ENCODE results near the gene DBI. TPM values are rescaled to one million over a fixed set of nuclear protein-coding genes. Genes with fewer than 3 reads are reported as not detected.
"Not testable (repeated sequence)": the region's sequence is repeated elsewhere in the genome, so short reads cannot be mapped to it uniquely, and the experiment has no call there.

DBI gene
- polyA plus RNA-seq, 2 of the 4 experiments (the other 2 are of a cell fraction): 339 to 823 TPM

DNA sequence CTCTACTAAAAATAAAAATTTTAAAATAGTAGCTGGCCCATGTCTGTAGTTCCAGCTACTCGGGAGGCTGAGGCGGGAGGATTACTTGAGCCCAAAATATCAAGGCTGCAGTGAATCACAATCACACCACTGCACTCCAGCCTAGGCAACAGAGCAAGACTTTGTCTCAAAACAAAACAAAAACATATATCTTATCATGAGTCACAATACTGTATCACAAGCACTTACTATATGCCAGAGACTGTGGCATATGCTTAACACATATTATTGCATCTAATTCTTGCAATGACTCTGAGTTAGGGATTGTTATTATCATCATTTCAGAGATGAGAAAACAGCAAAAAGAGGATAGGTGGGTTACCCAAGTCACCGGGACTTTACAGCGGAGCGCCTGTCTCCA, 35.3 kb downstream of the DBI start (continued):
- TF ChIP-seq HOXB13 (CRISPR knock-in tag; IDR thresholded peaks at IDR 0.05; ENCODE audit: low read depth): no peak
- no peak for TF ChIP-seq ZNF302 (CRISPR knock-in tag; IDR thresholded peaks at IDR 0.05)
- TF ChIP-seq, protein P1, sequence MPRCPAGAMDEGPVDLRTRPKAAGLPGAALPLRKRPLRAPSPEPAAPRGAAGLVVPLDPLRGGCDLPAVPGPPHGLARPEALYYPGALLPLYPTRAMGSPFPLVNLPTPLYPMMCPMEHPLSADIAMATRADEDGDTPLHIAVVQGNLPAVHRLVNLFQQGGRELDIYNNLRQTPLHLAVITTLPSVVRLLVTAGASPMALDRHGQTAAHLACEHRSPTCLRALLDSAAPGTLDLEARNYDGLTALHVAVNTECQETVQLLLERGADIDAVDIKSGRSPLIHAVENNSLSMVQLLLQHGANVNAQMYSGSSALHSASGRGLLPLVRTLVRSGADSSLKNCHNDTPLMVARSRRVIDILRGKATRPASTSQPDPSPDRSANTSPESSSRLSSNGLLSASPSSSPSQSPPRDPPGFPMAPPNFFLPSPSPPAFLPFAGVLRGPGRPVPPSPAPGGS (IDR thresholded peaks at IDR 0.05): no peak
- TF ChIP-seq JUN (IDR thresholded peaks at IDR 0.05): no peak

DNA sequence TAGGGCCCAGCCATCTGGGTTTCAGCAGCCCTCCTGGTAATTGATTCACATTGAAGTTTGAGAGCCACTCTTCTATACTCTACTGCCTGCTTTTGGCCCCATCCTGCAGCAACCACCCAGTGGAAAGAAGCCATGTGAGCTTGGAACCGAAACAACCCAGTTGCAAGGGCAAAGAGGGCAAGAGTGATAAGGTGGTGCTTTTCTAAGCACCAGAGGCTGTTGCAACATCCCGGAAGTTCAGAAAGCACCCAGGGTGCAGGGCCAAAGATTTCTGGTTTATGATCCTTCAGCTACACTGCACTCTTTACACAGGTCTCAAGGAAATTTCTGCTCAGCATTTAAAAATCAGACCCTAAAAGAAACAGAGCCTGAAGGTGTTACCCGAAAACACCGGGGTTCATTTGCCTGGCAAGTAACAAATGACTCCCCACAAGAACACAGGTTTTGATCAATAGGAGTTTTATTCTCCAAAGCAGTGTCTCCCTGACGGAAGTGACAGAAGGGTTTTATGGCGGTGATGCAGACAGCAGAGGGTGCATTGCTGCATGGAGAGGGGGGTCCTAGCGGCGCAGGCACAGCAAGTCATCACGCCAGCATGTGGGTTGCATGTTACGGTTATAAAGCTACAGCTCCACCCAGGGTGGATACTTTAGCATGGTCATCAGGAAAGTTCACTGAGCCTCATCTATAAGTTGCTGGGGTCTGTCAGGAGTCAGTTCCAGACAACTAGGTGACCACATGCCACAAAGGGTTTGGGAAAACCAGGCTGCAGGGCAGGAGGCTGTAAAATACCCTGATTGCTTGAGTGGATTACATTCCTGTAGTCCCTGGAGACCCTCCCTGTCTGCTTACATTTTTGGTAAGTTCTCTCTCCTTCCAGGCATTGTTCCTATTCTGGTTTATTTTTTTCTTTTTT, 36.1 kb downstream of the DBI start:
- TF ChIP-seq CEBPB (IDR thresholded peaks at IDR 0.05): peak; percentile 21 to 37; a peak in 1 of 4 replicates
- no peak for TF ChIP-seq MYC (IDR thresholded peaks at IDR 0.05; ENCODE audit: borderline replicate concordance, low read length)
- no peak for TF ChIP-seq ESRRA (IDR thresholded peaks at IDR 0.05; ENCODE audit: borderline replicate concordance, low read length)
- Histone ChIP-seq H3K4me2 (peak overlapping the region; percentile 17; the same call in 1 of the 3 replicates), H3K4me1 (no peaks in the 10 kb centered on the region), H3K9me3 (no peaks in the 10 kb centered on the region), H3K27ac (no peak overlapping the region), H3K4me3 (no peak overlapping the region)
- ATAC-seq (no peak; a peak in 1 of 6 replicates), DNase-seq (ENCODE audit: low read depth in 1 of 2, low spot score in 1 of 2) (no peak), FAIRE-seq (no peak)
- ChIA-PET POLR2A (no interaction called here), CTCF (interaction anchor here (16.0 kb wide), 1 partner anchor 72 kb away, joined by 255 read pairs; no protein-coding TSS in a partner anchor)
- WGBS (ENCODE audit: missing lambda C conversion rate): 64% methylated on average over 10 of the region's 10 CpGs

DNA sequence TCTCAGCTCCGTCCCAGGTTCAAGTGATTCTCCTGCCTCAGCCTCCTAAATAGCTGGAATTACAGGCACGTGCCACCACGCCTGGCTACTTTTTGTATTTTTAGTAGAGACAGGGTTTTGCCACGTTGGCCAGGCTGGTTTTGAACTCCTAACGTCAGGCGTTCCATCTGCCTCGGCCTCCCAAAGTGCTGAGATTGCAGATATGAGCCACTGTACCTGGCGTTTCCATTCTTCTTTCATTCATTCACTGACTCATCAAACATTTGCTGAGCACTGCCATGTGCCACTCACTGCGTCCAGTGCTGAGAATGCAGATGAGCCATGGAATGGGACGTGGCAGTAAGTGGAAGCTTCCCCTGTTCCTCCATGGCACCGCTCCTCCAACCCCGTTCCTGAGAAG, 36.8 kb downstream of the DBI start:
- TF ChIP-seq MAFK (IDR thresholded peaks at IDR 0.05; ENCODE audit: partially characterized antibody): peak; percentile 74
- POLR2A ChIA-PET; DNase-seq (ENCODE audit: low read depth in 1 of 2, low spot score in 1 of 2); ATAC-seq; FAIRE-seq; H3K9me3 ChIP-seq; H3K4me2 ChIP-seq; H3K27ac ChIP-seq; H3K4me1 ChIP-seq; H3K4me3 ChIP-seq: not testable (repeated sequence)
- 61% methylated on average over 12 of the region's 12 CpGs for WGBS (ENCODE audit: missing lambda C conversion rate)
- CTCF ChIA-PET: interaction anchor here (16.0 kb wide), 1 partner anchor 71 kb away, joined by 255 read pairs; no protein-coding TSS in a partner anchor

DNA sequence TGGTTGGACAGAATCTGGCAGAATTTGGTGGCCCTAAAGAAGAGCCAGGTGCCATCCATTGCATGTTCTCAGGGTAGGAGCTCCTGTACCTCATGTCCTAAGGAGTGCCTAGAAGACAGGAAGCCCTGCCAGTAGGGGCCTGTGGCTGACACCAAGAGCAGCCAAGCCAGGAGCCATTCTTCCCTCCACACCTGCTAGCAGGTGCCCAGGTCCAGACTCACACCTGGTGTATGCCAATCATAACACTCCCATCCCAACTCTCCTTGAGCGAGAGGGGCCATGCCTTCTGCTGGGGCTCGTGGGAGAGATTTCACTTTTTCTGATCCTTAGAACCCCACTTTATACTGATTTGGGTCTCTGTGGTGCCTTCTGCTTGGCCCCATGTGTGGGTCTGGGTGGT, 38.4 kb downstream of the DBI start:
- no peak for ATAC-seq
- no peak overlapping the region for H3K4me3 ChIP-seq
- no peaks in the 10 kb centered on the region for H3K9me3 ChIP-seq
- no peak overlapping the region for H3K4me2 ChIP-seq
- WGBS (ENCODE audit: missing lambda C conversion rate): 48% methylated on average over 2 of the region's 2 CpGs
- no peak for TF ChIP-seq EHF (CRISPR knock-in tag; IDR thresholded peaks at IDR 0.05)
- TF ChIP-seq, protein P2, sequence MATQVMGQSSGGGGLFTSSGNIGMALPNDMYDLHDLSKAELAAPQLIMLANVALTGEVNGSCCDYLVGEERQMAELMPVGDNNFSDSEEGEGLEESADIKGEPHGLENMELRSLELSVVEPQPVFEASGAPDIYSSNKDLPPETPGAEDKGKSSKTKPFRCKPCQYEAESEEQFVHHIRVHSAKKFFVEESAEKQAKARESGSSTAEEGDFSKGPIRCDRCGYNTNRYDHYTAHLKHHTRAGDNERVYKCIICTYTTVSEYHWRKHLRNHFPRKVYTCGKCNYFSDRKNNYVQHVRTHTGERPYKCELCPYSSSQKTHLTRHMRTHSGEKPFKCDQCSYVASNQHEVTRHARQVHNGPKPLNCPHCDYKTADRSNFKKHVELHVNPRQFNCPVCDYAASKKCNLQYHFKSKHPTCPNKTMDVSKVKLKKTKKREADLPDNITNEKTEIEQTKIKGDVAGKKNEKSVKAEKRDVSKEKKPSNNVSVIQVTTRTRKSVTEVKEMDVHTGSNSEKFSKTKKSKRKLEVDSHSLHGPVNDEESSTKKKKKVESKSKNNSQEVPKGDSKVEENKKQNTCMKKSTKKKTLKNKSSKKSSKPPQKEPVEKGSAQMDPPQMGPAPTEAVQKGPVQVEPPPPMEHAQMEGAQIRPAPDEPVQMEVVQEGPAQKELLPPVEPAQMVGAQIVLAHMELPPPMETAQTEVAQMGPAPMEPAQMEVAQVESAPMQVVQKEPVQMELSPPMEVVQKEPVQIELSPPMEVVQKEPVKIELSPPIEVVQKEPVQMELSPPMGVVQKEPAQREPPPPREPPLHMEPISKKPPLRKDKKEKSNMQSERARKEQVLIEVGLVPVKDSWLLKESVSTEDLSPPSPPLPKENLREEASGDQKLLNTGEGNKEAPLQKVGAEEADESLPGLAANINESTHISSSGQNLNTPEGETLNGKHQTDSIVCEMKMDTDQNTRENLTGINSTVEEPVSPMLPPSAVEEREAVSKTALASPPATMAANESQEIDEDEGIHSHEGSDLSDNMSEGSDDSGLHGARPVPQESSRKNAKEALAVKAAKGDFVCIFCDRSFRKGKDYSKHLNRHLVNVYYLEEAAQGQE (IDR thresholded peaks at IDR 0.05): no peak
- TF ChIP-seq MAFK (IDR thresholded peaks at IDR 0.05; ENCODE audit: partially characterized antibody): no peak
- TF ChIP-seq NFE2L2 (conservative IDR thresholded peaks at IDR 0.05; ENCODE audit: low read length): no peak
- no peak for TF ChIP-seq MAZ (IDR thresholded peaks at IDR 0.05; ENCODE audit: borderline replicate concordance, low read depth, low read length)
- TF ChIP-seq POLR2AphosphoS2 (conservative IDR thresholded peaks at IDR 0.05; ENCODE audit: low read length): no peak
- TF ChIP-seq NR3C1 (IDR thresholded peaks at IDR 0.05): no peak
- no peak for TF ChIP-seq ZNF302 (CRISPR knock-in tag; IDR thresholded peaks at IDR 0.05)
- no peak for TF ChIP-seq FOXS1 (CRISPR knock-in tag; IDR thresholded peaks at IDR 0.05)
- no peak for TF ChIP-seq HOXB13 (CRISPR knock-in tag; IDR thresholded peaks at IDR 0.05; ENCODE audit: low read depth)
- no peak for TF ChIP-seq ZSCAN20 (CRISPR knock-in tag; IDR thresholded peaks at IDR 0.05)
- TF ChIP-seq CBX8 (IDR thresholded peaks at IDR 0.05): no peak
- TF ChIP-seq RARB (CRISPR knock-in tag; IDR thresholded peaks at IDR 0.05): no peak
- TF ChIP-seq KDM5A (IDR thresholded peaks at IDR 0.05): no peak
- no peak for TF ChIP-seq ESRRA (IDR thresholded peaks at IDR 0.05; ENCODE audit: borderline replicate concordance, low read length)
- TF ChIP-seq, protein P3, sequence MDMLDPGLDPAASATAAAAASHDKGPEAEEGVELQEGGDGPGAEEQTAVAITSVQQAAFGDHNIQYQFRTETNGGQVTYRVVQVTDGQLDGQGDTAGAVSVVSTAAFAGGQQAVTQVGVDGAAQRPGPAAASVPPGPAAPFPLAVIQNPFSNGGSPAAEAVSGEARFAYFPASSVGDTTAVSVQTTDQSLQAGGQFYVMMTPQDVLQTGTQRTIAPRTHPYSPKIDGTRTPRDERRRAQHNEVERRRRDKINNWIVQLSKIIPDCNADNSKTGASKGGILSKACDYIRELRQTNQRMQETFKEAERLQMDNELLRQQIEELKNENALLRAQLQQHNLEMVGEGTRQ (IDR thresholded peaks at IDR 0.05): no peak
- no peak for TF ChIP-seq HOXB5 (CRISPR knock-in tag; IDR thresholded peaks at IDR 0.05)
- no peak for TF ChIP-seq EHMT2 (IDR thresholded peaks at IDR 0.05; ENCODE audit: low read depth)
- ChIA-PET POLR2A (no interaction called here), CTCF (interaction anchor here (0.6 to 16.0 kb wide), 4 partner anchors 70 to 205 kb away, joined by 3 to 255 read pairs (median 12); no protein-coding TSS in a partner anchor)
- no peak overlapping the region for H3K27ac ChIP-seq
- DNase-seq (ENCODE audit: low read depth in 1 of 2, low spot score in 1 of 2): no peak
- H3K4me1 ChIP-seq: no peaks in the 10 kb centered on the region
- no peak for FAIRE-seq
